ENCODE measurements around the gene CLEC4F.

DNA sequence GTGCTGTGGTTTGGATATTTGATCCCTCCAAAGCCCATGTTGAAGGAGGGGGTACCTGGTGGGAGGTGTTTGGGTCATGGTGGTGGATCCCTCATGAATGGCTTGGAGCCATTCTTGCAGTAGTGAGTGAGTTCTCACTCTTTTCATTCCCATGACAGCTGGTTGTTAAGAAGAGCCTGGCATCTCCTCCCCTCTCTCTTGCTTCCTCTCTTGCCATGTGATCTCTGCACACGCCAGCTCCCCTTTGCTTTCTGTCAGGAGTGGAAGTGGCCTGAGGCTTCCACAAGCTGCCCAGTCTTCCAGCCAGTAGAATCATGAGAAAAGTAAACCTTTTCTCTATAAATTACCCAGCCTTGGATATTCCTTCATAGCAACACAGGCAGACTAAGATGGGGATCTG lies 61.0 kb downstream of the CLEC4F start:
- TF ChIP-seq POLR2AphosphoS5 (IDR thresholded peaks at IDR 0.05; ENCODE audit: borderline replicate concordance, low read depth, low read length): no peak
- no peak for TF ChIP-seq EZH2 (IDR thresholded peaks at IDR 0.05)
- TF ChIP-seq FOXP2 (optimal IDR thresholded peaks at IDR 0.05; ENCODE audit: control extremely low read depth, extremely low read length, insufficient read depth): no peak

Data from SK-N-MC (cell line).